Activated CD4-positive, alpha-beta T cell treated with anti-CD3 and anti-CD28 coated beads for 1 hour (primary cell): ENCODE data around the gene ERMARD.
A peak's percentile ranks its signal among the peaks of the same experiment; 100 is the strongest.

Experiments
- DNase-seq: peaks from one replicate; pipeline ENCODE4 v3.0.0-alpha.2; 2020

Gene ERMARD

DNA sequence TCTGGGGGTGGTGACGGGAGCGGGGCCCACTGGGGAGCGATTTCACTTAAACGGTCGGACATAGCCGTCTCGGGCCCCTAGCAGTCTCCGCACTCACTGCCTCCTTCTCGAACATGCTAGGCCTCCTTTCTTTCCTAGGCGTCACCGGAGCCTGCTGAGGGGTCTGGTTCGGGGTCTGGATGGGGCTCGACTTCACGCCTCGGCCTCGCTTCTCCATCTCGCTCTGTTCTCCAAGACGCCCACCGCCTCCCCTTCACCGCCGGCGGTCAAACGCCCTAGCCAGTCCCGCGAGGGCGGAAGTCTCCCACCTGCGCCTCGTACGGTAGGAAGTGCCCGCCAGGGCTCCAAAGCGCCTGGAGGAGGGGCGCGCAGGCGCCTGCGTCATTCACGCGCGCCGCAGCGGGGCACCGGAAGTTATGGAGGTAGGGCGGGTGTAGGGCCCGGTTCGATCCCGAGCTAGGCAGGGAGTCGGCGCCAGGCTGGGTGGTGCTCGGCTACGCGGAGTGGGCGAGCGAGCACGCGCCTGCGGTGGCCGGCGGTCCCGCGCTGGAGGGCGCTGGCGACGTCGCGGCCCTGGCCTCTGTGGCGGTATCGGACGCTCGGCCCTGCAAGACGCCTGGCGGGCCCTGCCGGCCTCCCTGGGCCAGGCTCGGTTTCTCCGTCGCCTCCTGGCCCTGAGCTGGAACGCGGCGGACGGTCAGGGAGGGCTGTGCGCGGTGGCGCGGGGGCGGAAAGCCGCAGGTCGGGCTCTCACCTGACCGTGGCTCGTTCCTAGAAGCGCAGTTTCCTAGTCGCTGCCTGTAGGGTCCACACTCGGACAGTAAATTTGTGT, at the start of gene ERMARD, which contains the start of gene DYNLT2:
TSS of gene ERMARD (plus strand) at position 381 of the 832 bp plus-strand sequence. CDS start at position 417, 36 bp downstream.
TSS of gene DYNLT2 (minus strand) at position 331 of the 832 bp plus-strand sequence. CDS start at position 217, 114 bp downstream.
- peak; percentile 91 for DNase-seq

DNA sequence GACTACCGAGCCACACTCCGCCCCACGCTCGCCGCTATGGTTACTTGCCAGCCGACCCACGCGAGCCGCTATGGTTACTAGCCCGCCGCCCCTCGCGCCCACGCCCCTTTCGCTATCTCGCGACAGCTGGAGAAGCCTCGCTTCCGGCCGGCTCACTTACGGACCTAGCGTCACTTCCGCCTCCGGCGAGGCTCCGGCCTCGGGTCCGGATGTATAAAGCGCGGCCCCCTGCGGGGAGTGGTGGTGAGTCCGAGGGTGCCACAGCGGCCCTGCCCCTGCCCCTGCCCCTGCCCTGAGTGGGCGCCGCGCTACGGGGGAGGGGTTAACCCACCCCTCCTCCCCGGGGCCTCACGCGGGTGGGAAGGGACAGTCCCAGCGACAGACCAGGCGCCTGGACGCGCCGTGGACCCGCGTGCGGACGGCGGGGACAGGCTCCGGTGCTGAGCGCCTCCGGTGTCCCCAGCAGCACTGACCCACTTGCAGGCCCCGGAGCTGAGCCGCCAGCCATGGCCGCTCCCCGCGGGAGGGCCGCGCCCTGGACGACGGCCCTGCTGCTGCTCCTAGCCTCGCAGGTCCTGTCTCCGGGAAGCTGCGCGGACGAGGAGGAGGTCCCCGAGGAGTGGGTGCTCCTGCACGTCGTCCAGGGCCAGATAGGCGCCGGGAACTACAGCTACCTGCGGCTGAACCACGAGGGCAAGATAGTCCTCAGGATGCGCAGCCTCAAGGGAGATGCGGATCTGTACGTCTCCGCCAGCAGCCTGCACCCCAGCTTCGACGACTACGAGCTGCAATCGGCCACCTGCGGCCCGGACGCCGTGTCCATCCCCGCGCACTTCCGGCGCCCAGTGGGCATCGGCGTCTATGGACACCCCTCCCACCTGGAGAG, 49.2 kb upstream of the ERMARD start, which contains the start of the genes C6orf120 and WDR27:
TSS of gene C6orf120 (plus strand) at position 173 of the 886 bp plus-strand sequence. CDS start at position 507, 334 bp downstream.
TSS of gene WDR27 (minus strand) at position 76 of the 886 bp plus-strand sequence. CDS start 13,024 bp downstream, outside the sequence.
- DNase-seq: peak; percentile 96

DNA sequence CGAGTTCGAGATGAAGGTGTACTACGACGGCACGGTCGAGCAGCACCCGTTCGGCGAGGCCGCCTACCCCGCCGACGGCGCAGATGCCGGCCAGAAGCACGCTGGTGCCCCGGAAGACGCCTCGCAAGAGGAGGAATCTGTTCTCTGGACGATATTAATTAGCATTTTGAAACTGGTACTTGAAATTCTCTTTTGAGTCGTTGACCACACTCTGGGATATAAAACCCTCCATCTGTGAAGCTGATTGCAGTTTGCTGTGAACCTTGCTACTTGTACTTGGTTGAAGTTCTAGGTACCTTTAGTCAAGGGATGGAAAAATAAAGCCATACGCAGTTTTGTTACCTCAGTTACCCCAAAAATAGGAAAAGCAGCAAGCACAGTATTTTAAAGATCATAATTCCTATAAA, 48.6 kb upstream of the ERMARD start:
- no peak for DNase-seq

DNA sequence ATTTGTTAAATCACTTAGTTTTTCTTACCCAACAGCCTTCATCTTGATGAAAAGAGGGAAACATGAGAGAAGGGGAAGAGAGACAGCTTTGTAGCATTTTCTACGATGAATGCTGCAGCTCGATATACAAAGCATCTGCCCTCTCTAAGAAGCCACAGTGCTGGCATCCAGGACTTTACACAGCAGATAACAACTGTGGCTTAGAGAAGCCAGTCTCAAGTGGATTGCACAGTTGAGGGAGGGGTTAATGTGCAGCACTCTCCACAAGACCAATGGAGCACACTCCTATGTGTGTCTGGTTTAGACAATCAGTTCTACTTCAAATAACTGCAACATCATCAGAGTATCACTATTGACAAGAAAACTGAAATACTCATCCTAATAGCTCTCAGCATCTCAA, 43.6 kb upstream of the ERMARD start:
- DNase-seq: no peak

DNA sequence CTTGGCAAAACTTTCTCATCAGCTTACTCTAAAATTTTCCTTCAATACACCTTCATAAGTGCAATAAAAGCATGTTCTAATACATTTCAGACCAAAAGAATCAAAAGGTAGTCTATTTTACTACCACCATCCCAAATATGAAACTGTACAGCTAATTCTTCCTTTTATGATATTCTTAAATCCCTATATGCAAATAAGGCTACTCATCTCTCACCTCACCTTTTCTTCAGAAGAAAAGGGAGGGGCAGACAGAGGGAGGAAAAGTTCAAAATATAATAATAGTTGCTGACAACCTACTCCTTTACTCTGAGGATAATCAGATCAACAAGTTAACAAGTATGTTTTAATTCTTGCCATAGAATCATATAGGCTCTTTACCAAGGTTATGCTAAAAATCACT, 42.1 kb upstream of the ERMARD start:
- DNase-seq: no peak

DNA sequence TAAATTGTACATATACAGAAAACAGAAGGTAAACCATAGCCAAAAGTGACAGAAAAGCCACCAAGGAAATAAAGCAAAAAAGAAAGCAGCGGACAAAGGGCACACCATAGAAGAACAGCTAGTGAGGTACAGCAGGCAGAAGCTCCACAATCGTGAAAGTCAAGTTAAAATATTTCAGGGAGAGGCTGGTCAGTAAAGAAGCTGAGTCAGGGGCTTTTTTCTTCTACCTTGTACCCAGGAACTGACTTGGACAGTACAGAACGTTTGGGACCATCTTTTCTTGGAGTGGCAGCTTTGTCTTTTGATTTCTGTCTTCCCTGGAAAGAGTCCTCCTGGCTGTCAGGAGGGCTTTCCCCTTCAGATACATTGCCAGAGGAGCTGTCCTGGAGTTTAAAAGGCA, 41.4 kb upstream of the ERMARD start:
- DNase-seq: no peak

DNA sequence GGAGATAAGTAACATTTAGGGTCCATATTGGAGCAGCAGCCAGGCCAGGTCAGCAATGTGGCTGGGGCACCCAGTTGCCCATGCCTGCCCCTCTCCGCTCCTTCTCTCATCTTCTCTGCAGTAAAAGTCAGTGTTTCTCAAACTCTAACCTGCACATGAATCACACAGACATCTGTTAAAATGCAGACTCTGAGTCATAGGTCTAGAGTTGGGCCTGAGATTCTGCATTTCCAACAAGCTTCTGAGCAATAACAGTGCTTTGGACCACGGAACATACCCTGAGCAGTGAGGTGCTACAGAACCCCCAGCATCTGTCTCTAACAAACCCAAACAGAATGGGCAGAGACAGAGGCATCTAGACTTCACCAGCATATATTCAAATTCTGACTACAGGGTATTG, 37.2 kb upstream of the ERMARD start:
- no peak for DNase-seq

DNA sequence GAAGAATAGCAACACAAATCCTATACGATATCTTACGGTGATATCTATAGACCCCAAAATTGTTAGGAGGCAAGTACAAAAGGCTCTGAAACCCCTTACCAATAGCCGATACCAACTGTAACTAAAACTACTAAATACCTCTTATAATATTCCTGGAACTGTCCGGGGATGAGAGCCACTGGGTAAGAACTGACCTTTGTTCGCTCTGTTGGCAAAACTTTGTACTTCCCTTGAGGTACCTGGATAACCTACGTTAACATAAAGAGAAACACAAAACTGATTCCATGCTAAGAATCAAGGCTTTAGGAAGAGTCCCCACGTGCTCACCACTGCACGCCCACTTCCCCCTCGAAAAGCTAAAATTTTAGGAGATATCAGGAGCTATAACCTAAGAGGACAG, 36.8 kb upstream of the ERMARD start:
- DNase-seq: no peak

DNA sequence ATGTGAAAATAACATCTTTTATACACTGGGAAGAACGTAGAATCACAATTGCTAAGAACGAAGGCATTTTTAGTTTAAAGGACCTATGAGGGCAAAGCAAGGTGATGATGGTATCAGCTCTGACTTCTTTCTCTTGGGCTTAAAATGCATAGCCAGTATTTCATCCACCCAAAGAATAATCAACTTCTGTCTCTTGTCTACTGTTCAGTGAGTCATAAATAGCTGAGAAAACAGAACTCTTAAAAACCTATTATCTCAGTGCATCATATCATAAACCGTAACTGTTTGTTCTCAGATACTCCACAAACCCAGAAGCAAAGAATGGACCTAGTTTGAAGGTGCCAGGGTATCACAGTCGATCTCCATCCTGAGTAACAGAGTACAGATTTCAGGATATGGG, 32.3 kb upstream of the ERMARD start:
- no peak for DNase-seq

DNA sequence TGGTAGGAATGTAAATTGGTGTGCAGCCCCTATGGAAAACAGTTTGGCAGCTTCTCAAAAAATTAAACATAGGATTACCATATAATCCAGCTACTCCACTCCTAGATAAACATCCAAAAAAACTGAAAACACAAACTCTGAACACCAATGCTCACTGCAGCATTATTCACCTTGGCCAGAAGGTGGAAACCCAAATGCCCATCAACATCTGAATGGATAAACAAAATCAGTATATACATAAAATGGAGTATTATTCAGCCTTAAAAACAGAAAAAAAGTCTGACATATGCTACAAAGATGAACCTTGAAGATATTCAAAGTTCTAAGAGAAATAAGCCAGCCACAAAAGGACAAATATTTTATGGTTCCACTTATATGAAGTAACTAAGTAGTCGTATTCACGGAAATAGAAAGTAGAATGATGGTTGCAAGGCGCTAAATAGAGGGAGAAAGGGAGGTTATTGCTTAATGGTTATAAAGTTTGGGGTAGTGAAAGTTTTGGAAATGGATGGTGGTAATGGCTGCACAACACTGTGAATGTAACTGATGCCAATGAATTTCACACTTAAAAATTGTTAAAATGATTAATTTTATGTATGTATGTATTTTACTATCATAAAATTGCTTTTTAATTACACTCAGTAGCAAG, 31.1 kb upstream of the ERMARD start:
- no peak for DNase-seq

DNA sequence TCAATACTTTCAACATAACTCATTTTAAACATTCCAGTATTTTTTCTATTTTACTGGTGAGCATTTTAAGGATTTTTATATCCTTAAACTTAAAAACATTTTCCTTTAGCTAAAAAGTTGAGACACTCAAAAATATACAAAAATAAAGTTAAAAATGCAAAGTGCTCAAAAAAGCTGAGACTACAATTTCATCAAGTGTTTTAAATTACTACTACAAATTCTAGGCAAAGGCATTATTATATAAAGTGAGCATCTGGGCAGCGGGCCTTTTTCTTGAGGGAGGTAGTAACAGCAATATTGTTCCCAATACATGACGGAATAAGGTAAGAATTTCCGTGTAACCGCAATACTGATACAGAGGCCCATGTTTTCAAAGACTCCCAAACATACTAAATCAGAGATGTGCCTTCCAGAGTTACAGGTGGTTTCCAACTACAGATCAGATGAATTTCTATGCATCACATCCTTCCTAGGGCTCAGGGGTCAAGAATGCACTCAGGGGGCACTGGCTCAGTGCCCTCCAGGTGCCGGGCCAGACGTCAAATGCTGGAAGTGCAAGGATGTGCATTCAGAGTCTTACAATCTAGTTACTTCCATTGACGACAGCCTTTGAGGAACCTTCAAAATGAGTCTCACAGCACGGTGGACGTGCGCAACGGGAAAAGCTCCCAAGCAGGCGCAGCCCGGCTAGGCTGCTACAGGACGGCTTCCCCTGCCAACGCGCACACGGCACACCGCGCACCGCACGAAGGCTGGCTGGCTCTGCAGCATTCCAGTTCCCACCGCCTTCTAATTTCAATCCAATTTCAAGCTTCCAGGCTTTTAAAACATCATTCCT, 28.8 kb upstream of the ERMARD start:
- DNase-seq: no peak

DNA sequence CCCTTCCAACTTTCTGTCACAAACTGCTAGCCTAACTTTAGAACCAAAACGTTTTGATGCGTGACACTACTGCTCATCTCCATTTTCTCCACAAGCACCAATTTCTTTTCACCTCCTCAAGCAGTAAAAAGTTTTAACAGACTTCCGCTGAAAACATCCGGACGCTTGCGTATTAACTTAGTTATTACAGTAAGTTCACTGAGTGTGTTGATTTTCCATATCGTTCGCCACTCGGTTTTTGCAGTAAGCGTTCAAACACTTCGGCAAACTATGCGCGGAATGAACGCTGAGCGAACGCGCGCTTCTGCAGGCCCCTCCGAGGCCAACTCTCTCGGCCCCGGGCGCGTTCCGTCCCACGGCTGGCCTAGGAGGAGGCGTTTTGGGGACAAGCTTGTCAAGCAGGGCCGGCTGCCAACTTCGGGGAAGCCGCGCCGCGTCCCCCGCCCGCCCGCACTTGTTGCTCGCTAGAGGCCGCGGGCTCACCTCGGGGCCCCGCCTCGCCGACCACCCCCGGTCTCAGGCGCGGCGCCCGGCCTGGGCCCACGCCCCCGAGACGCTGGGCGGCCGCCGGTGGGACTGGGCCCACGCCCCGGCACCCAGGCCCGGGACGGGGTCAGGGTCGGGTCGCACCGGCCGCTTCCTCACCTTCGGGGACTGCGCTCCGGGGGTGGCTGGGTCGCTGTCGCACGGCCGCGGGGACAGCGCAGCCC, 28.1 kb upstream of the ERMARD start:
- peak; percentile 56 for DNase-seq

DNA sequence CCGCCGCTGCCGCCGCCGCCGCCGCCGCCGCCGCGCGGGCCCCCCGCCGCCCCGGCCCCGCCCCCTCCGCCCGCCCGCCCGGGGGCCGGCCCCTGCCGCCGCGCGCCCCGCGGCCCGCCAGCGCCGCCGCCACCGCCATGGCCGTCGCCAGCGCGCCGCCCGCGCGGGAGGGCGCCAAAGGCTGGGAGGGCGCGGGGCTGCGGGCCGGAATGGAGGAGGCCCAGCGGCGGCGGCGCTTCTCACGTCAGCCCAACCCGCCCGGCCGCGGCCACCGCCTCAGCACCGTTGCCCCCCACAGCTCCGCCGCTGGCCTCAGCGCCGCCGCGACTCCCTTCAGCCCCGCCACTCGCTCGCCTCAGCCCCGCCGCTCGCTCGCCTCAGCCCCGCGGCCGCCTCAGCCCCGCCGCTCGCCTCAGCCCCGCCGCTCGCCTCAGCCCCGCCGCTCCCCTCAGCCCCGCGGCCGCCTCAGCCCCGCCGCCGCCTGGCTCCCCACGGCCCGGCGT, 27.4 kb upstream of the ERMARD start:
- DNase-seq: peak; percentile 19

DNA sequence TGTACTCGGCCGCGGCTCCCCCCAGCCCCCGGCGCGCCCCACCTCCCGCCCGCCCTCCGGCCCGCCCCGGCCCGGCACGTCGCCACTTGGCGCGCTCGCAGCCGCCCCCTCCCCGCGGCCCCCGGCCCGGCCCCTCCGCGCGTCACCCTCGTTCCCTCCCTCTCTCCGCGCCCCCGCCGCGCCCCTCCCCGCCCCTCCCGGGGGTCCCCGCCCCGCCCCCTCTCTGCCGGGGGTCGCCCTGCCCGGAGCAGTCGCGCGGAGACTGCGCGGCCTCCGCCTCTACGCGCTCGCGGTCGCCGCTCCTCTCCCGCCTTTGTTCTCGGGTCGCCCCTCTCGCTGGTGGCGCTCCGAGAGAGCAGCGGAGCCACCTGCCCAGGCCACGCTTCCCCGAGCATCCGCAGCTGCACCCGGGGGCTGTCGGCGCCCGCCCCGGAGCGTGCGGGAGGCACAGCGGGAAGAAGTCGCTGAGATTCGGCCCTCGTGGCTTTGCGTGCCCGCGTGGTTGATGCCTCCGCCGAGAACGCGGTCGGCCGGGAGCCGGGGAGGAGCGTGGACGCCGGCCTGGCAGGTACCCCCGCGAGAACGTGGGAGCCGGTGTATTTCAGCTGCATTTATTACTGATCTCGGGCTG, 26.8 kb upstream of the ERMARD start, which contains the start of gene PHF10:
TSS of gene PHF10 (minus strand) at position 7 of the 631 bp plus-strand sequence. CDS start 569 bp downstream, outside the sequence.
- peak; percentile 55 for DNase-seq

DNA sequence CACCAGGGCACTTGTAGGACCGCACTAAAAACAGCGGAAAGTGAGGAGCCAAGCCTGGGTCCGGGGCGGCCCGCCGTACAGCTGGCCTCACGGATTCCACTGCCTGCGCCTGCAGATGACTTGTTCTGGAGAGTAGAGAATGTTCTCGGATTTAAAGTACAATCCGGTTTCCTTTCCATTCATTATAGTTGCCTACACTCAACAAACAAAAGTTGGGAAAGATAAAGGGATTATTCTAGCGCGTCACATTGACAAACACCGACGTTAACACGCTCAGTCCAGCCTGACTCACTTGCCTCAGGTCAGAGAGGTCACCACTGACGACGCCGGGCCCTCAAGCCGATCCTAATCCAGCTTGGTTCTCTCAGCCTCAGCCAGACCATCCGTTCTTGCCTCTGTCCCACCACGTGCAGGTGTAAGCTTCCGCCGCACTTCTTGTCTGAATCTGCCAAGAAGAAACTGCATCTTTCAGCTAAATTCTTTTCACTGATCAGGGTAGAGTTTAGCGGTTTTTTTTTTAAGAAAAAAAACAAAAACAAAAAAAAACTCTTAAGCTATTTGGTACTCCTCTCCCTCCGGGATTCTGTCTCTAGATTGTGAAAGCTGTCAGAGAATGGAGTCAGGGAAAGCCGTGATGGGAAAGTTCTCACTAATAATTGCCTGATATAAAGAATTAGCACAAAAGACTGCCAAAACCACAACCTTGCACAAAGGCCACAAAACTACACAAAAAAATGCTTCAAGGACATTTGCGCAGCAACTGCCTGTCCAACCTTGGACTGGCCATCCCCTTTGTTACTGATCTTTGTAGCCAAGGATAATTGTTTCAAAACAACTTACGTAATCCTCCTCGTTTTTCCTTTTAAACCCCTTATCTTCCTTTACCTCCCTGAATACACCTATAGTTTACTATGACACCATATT, 26.0 kb upstream of the ERMARD start:
- DNase-seq: no peak

DNA sequence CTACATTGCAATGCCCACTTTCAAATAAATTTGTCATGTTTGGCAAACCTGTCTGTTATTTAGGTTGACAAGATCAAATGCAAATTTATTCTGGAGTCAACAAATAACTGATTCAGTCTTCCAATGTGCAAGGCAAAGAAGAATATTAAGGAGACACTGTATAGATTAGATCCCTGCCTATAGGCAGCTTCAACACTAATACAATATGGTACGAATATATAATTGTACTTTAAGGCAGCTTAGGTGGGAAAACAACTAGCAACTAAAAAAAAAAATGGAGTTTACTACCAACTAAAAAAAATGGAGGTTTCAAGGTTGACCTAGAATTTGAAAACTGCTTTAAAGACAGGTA, 25.4 kb upstream of the ERMARD start:
- no peak for DNase-seq

DNA sequence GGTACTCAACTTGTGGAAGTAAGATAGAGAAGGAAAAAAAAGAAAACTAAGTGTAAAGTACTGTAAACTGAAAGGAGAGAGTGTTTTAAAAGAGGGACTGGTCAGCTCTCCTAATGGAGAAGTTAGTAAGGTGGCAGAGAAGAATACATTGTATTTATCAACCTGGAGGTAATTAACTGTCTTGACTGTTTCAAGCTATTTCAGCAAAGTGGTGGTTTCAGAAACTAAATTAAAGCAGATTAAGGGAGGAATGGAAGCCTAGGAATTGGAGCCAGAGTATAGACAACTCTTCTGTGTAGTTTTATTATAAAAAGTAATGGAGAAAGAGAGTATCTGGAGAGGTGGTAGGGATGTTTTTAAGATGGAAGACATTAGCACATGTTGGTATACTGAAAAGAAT, 24.5 kb upstream of the ERMARD start:
- DNase-seq: no peak

DNA sequence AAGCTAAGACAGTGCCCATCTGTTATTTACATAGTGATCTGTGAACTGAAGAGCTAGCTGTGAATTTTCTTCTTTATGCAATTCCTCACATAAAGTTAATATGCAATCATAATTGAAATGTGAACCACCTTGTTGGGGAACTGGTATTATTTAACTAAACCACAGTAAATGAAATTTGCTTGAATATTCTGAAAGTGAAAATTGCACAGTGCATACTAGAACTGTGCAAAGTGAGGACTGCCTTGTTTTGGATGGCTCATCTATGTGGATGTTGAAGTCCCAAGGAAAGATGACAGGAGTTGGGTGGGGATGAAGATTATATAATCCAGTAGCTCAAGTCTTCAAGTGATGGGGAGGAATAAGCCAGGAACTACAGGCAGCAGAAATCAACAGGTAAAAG, 21.5 kb upstream of the ERMARD start:
- no peak for DNase-seq

DNA sequence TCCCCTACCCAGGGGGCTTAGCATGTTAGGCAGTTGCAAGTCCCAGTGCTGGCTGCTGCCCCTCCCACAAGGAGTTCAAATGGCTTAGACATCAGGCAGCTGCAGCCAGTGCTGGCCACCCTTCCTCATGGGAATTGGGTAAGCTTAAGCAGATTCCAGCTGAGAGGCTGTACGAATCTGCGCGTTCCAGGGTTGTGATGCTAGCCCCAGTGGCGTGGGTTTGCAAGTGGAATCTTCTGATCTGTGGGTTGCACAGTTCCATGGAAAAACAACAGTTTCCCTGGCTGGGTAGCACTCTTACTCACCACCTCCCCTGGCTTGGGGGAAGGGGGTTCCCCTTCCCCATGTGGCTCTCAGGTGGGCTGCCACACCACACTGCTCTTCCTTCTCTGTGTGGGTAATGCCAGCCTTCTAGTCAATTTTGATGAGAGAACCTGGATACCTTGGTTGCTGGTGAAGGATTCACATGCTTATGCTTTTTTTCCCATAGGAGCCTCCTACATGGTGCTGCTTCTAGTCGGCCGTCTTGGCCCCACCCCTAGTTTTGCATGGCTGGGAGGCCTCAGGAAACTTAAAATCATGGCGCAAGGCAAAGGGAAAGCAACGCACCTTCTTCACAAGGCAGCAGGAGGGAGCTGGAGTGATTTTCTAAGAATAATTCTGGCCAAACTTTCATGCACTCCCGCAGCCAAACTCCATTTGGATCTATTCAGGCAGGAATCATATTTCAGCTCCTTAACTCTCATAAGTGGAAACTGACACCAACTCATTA, 13.0 kb upstream of the ERMARD start:
- DNase-seq: no peak
